A673 (cell line): Measurements from ENCODE around the gene PLA2G12A. TPM values are rescaled to one million over a fixed set of nuclear protein-coding genes. Genes with fewer than 3 reads are reported as not detected.

Experiments
- BruUV-seq: library from RNA; stranded (reverse); fragments of 400-500 nt; replicated peaks from 2 replicates; lab custom pipeline; 2021; lab: Mats Ljungman, UMichigan
- CTCF ChIA-PET: fragments of 300-600 bp; sonication (Branson Sonifier 250); formaldehyde crosslinking; loops from one replicate; lab custom pipeline; 2022; ENCODE audit warnings: antibody characterized with exemption; lab: Charles Lee
- POLR2A ChIA-PET: fragments of 300-600 bp; sonication (Branson Sonifier 250); formaldehyde crosslinking; loops from one replicate; lab custom pipeline; 2022; ENCODE audit warnings: antibody characterized with exemption; ENCODE audit not compliant: low non-redundant PET; lab: Charles Lee
- DNase-seq: peaks from one replicate; pipeline ENCODE4 v3.0.0-alpha.2; 2015; ENCODE audit warnings: low spot score
- H3K27ac ChIP-seq: fragments of 200-600 bp; sonication (generic); 2 replicates; pipeline ENCODE4 v1.5.1; 2016; ENCODE audit warnings: mixed run types, low read depth, mild to moderate bottlenecking, mixed read lengths, antibody characterized with exemption, low read length; ENCODE audit not compliant: poor library complexity, severe bottlenecking
- H3K27me3 ChIP-seq: fragments of 200-600 bp; sonication (generic); replicated peaks from 2 replicates; pipeline ENCODE4 v1.6.1; 2017; ENCODE audit warnings: mixed run types, low read depth, mild to moderate bottlenecking, mixed read lengths, antibody characterized with exemption, low read length; ENCODE audit not compliant: insufficient read depth, poor library complexity
- H3K36me3 ChIP-seq: fragments of 200-600 bp; sonication (generic); 2 replicates; pipeline ENCODE4 v1.6.1; 2016; ENCODE audit warnings: mixed run types, mild to moderate bottlenecking, mixed read lengths, antibody characterized with exemption, low read length; ENCODE audit not compliant: insufficient read depth, poor library complexity, severe bottlenecking
- H3K4me1 ChIP-seq: fragments of 200-600 bp; sonication (generic); 2 replicates; pipeline ENCODE4 v1.6.1; 2017; ENCODE audit warnings: mixed run types, mild to moderate bottlenecking, mixed read lengths, antibody characterized with exemption, low read length; ENCODE audit not compliant: insufficient read depth, poor library complexity, severe bottlenecking
- H3K4me3 ChIP-seq: fragments of 200-600 bp; sonication (generic); 2 replicates; pipeline ENCODE4 v1.5.1; 2016; ENCODE audit warnings: low read depth, mixed run types, mild to moderate bottlenecking, mixed read lengths, low read length; ENCODE audit not compliant: poor library complexity, severe bottlenecking
- H3K9me3 ChIP-seq: fragments of 200-600 bp; sonication (generic); 2 replicates; pipeline ENCODE4 v1.6.1; 2016; ENCODE audit warnings: mixed run types, low read depth, mild to moderate bottlenecking, mixed read lengths, antibody characterized with exemption, low read length; ENCODE audit not compliant: poor library complexity, severe bottlenecking
- EZH2 ChIP-seq: fragments of 200-600 bp; sonication (generic); IDR thresholded peaks from 2 replicates; pipeline ENCODE4 v1.6.1; 2017; ENCODE audit warnings: borderline replicate concordance, low read depth, mild to moderate bottlenecking, mixed read lengths, antibody characterized with exemption, low read length; ENCODE audit not compliant: poor library complexity, severe bottlenecking
- intact Hi-C: fragments of 100-400 bp; cut with micrococcal nuclease; formaldehyde crosslinking; loops from one replicate; pipeline ENCODE4 v1.10.0; 2022; ENCODE audit not compliant: unreplicated experiment
- total RNA-seq: library from RNA; stranded (reverse); gene quantifications from 2 replicates; pipeline ENCODE4 v1.2.3, GENCODE V29; 2021
- TF ChIP-seq, protein P1 (sequence below): fragments of 300-800, 200-600 bp; sonication (generic); conservative IDR thresholded peaks from 2 replicates; pipeline ENCODE4 v1.5.1; 2017; ENCODE audit warnings: low read depth, mild to moderate bottlenecking, antibody characterized with exemption, low read length, moderate library complexity, mixed read lengths

Gene PLA2G12A
- total RNA-seq, 1 experiment from 2014 or later, result 34.5 TPM

DNA sequence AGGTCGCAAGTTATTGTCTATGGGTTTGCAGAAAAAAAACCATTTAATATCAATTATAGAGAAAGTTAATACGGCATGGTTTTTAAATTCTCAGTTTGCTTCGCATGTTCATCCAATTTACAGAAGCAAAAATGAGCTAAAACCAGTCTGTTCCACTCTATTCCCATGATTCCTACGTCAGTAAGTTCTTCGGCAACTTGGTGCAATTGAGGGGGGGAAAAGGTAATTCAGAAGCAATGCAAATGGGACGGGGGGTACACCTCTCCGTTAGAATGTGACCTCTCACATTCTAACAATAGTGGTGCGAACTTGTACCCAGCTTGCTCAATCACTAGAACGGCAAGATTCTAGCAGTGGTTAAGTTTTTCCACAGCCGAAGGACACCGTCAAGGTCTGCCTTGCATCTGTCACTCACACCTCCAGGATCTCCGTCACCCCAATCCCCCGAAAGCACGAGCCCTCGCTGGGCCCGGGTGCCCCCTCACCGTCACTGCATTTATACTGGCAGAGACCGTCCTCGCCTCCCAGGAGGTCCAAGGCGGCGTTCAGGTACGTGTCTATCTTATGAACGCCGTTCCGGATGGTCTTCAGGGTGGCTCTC lies 653 bp downstream of the PLA2G12A start:
- peak overlapping the region; percentile 86 for H3K4me3 ChIP-seq
- H3K27ac ChIP-seq, result peak overlapping the region; percentile 20
- H3K9me3 ChIP-seq, result no peaks in the 10 kb centered on the region
- no peak for TF ChIP-seq EZH2
- TF ChIP-seq, protein P1, sequence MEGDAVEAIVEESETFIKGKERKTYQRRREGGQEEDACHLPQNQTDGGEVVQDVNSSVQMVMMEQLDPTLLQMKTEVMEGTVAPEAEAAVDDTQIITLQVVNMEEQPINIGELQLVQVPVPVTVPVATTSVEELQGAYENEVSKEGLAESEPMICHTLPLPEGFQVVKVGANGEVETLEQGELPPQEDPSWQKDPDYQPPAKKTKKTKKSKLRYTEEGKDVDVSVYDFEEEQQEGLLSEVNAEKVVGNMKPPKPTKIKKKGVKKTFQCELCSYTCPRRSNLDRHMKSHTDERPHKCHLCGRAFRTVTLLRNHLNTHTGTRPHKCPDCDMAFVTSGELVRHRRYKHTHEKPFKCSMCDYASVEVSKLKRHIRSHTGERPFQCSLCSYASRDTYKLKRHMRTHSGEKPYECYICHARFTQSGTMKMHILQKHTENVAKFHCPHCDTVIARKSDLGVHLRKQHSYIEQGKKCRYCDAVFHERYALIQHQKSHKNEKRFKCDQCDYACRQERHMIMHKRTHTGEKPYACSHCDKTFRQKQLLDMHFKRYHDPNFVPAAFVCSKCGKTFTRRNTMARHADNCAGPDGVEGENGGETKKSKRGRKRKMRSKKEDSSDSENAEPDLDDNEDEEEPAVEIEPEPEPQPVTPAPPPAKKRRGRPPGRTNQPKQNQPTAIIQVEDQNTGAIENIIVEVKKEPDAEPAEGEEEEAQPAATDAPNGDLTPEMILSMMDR, result no peak
- intact Hi-C loops, result no loop called here
- DNase-seq, result peak; percentile 17
- H3K27me3 ChIP-seq, result no peaks in the 10 kb centered on the region
- ChIA-PET CTCF (no interaction called here), POLR2A (no interaction called here)
- H3K36me3 ChIP-seq, result no peaks in the 10 kb centered on the region
- BruUV-seq, result TSS peak; percentile 37
- peaks cover 11% of the 10 kb centered on the region for H3K4me1 ChIP-seq

DNA sequence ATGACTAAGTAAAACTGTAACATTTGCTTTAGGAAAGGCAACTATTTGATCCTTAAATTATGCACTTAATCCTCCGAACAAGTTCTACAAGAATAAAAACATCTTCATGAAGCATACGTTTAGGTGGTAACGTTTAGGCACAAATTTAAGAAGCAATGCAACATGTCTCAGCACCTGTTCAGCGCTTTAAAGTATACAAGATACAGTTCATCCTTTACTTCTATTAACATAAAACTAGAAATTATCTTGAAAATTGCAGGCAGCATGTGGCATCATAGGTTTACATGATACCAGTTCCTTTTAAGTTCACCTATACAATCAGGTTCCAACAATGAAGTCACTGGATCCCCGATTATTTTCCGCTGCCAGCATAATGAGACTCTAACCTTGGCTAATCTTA lies 1.5 kb downstream of the PLA2G12A start:
- CTCF ChIA-PET, result no interaction called here
- Histone ChIP-seq H3K4me3 (peak overlapping the region; percentile 86), H3K36me3 (no peaks in the 10 kb centered on the region), H3K27me3 (no peaks in the 10 kb centered on the region), H3K9me3 (no peaks in the 10 kb centered on the region), H3K27ac (no peak overlapping the region), H3K4me1 (peaks cover 11% of the 10 kb centered on the region)
- POLR2A ChIA-PET, result no interaction called here
- intact Hi-C loops, result no loop called here
- DNase-seq, result no peak
- TF ChIP-seq, protein P1, result no peak
- no peak for TF ChIP-seq EZH2
- BruUV-seq, result no TSS peak

DNA sequence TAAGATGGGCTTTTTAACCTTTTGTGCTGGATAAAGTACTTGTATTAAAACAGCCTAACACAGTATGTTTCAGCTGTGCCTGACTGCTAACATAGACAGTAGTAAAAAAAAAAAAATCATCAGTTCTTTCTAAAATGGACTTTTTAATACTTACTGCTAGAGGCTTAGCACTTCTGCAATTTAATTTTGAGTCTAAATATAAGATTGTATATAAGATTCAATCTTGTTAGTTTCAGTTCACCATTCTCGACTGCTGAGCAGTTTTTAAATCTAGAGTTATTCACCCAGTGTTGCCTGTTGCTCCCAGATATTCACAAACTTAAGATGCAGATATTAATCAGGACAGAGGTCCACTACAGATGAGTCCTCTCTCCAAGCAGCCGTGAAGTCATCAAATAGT lies 6.8 kb downstream of the PLA2G12A start:
- Histone ChIP-seq H3K27me3 (no peaks in the 10 kb centered on the region), H3K4me1 (peaks cover 2% of the 10 kb centered on the region), H3K27ac (no peak overlapping the region), H3K9me3 (no peaks in the 10 kb centered on the region), H3K36me3 (no peaks in the 10 kb centered on the region), H3K4me3 (no peak overlapping the region)
- intact Hi-C loops, result no loop called here
- no peak for DNase-seq
- TF ChIP-seq, protein P1, result no peak
- TF ChIP-seq EZH2, result no peak
- ChIA-PET POLR2A (no interaction called here), CTCF (no interaction called here)
- BruUV-seq, result no TSS peak
